ENCODE measurements around the gene LCE5A. TPM values are rescaled to one million over a fixed set of nuclear protein-coding genes. Genes with fewer than 3 reads are reported as not detected.

The LCE5A gene
- total and polyA plus RNA-seq, 2 donors from 2014 or later, result not detected

- FAIRE-seq (no peak), DNase-seq (peak in 1 of 5 donors; percentile 1)
- intact Hi-C loops (cut with DNase I), result no loop called here
- Histone ChIP-seq H3K36me3 (ENCODE audit: control insufficient read depth in 2 of 3, insufficient read depth in 3 of 3, low read length in 3 of 3) (no peaks in the 10 kb centered on the region), H3K9me3 (ENCODE audit: control insufficient read depth in 2 of 3, insufficient read depth in 1 of 3, low read length in 3 of 3) (no peaks in the 10 kb centered on the region), H3K4me1 (ENCODE audit: control insufficient read depth in 2 of 3, insufficient read depth in 2 of 3, low read depth in 1 of 3, low read length in 3 of 3) (no peaks in the 10 kb centered on the region), H3K27ac (ENCODE audit: low read depth in 2 of 2, low read length in 2 of 2) (no peak overlapping the region), H3K9ac (ENCODE audit: low read length in 3 of 3) (no peak overlapping the region), H3K4me3 (ENCODE audit: low read length in 3 of 3) (no peak overlapping the region), H3K27me3 (ENCODE audit: control insufficient read depth, insufficient read depth, low read length) (peaks cover 15% of the 10 kb centered on the region)
- TF ChIP-seq, protein P1, sequence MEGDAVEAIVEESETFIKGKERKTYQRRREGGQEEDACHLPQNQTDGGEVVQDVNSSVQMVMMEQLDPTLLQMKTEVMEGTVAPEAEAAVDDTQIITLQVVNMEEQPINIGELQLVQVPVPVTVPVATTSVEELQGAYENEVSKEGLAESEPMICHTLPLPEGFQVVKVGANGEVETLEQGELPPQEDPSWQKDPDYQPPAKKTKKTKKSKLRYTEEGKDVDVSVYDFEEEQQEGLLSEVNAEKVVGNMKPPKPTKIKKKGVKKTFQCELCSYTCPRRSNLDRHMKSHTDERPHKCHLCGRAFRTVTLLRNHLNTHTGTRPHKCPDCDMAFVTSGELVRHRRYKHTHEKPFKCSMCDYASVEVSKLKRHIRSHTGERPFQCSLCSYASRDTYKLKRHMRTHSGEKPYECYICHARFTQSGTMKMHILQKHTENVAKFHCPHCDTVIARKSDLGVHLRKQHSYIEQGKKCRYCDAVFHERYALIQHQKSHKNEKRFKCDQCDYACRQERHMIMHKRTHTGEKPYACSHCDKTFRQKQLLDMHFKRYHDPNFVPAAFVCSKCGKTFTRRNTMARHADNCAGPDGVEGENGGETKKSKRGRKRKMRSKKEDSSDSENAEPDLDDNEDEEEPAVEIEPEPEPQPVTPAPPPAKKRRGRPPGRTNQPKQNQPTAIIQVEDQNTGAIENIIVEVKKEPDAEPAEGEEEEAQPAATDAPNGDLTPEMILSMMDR (IDR thresholded peaks at IDR 0.05; ENCODE audit: borderline replicate concordance, extremely low read depth, insufficient read depth), result no peak
These were observed 5.5 kb downstream of the LCE5A start for GRCh38 chr1:152516082-152516481.

GRCh38 chr1:152517237-152517811, 6.7 kb downstream of the LCE5A start:
- intact Hi-C loops (cut with DNase I), result no loop called here
- Histone ChIP-seq H3K36me3 (ENCODE audit: control insufficient read depth in 2 of 3, insufficient read depth in 3 of 3, low read length in 3 of 3) (no peaks in the 10 kb centered on the region), H3K4me3 (ENCODE audit: low read length in 3 of 3) (no peak overlapping the region), H3K27ac (ENCODE audit: low read depth in 2 of 2, low read length in 2 of 2) (no peak overlapping the region), H3K27me3 (ENCODE audit: control insufficient read depth, insufficient read depth, low read length) (peaks cover 15% of the 10 kb centered on the region), H3K9ac (ENCODE audit: low read length in 3 of 3) (no peak overlapping the region), H3K4me1 (ENCODE audit: control insufficient read depth in 2 of 3, insufficient read depth in 2 of 3, low read depth in 1 of 3, low read length in 3 of 3) (no peaks in the 10 kb centered on the region), H3K9me3 (ENCODE audit: control insufficient read depth in 2 of 3, insufficient read depth in 1 of 3, low read length in 3 of 3) (no peaks in the 10 kb centered on the region)
- TF ChIP-seq, protein P1 (IDR thresholded peaks at IDR 0.05; ENCODE audit: borderline replicate concordance, extremely low read depth, insufficient read depth), result no peak
- FAIRE-seq (no peak), DNase-seq (peak in 1 of 5 donors; percentile 73)

- intact Hi-C loops (cut with DNase I), result no loop called here
- TF ChIP-seq, protein P1 (IDR thresholded peaks at IDR 0.05; ENCODE audit: borderline replicate concordance, extremely low read depth, insufficient read depth), result no peak
These were observed 9.2 kb downstream of the LCE5A start for GRCh38 chr1:152519851-152520250.

More at GRCh38 chr1:152519851-152520250, 9.2 kb downstream of the LCE5A start:
- Histone ChIP-seq H3K27ac (ENCODE audit: low read depth in 2 of 2, low read length in 2 of 2) (no peak overlapping the region), H3K9ac (ENCODE audit: low read length in 3 of 3) (no peak overlapping the region), H3K4me1 (ENCODE audit: control insufficient read depth in 2 of 3, insufficient read depth in 2 of 3, low read depth in 1 of 3, low read length in 3 of 3) (no peaks in the 10 kb centered on the region), H3K36me3 (ENCODE audit: control insufficient read depth in 2 of 3, insufficient read depth in 3 of 3, low read length in 3 of 3) (no peaks in the 10 kb centered on the region), H3K27me3 (ENCODE audit: control insufficient read depth, insufficient read depth, low read length) (peaks cover 5% of the 10 kb centered on the region), H3K9me3 (ENCODE audit: control insufficient read depth in 2 of 3, insufficient read depth in 1 of 3, low read length in 3 of 3) (peaks cover 0 to 5% (median 0%) of the 10 kb centered on the region in 3 donors), H3K4me3 (ENCODE audit: low read length in 3 of 3) (no peak overlapping the region)
- FAIRE-seq, result no peak
- DNase-seq, result no peak
